K562 (cell line): ENCODE measurements around the gene DBT. TPM values are rescaled to one million over a fixed set of nuclear protein-coding genes. Genes with fewer than 3 reads are reported as not detected.

ENCODE experiments used
- FIP1L1 ChIP-seq: fragments of 200-400 bp; formaldehyde crosslinking; IDR thresholded peaks from 2 replicates; pipeline ENCODE4 v1.6.1; 2018; ENCODE audit warnings: mild to moderate bottlenecking, low read depth, low read length; ENCODE audit not compliant: poor library complexity, severe bottlenecking
- FOXP1 ChIP-seq: sonication (generic); formaldehyde crosslinking; IDR thresholded peaks from 2 replicates; pipeline ENCODE4 v1.8.0; 2022; ENCODE audit warnings: mild to moderate bottlenecking, missing genetic modification reagents
- GABPB1 ChIP-seq: sonication (generic); formaldehyde crosslinking; IDR thresholded peaks from 2 replicates; pipeline ENCODE4 v1.8.0; 2022; ENCODE audit warnings: mild to moderate bottlenecking, missing genetic modification reagents
- HDAC1 ChIP-seq, 2 experiments: fragments of 450-650 bp; IDR thresholded peaks; 2 replicates each; pipeline ENCODE4 v1.6.1; 2016 to 2017; ENCODE audit warnings: inconsistent platforms in 1 of 2, mild to moderate bottlenecking in 1 of 2, moderate library complexity in 1 of 2
- HDAC6 ChIP-seq: IDR thresholded peaks from 2 replicates; pipeline ENCODE4 v1.6.1; 2012; ENCODE audit warnings: low read depth, mild to moderate bottlenecking, control low read depth, inconsistent platforms, low read length, moderate library complexity
- HOXB6 ChIP-seq: fragments of 250-450 bp; sonication (Bioruptor Pico); IDR thresholded peaks from 2 replicates; pipeline ENCODE4 v1.5.1; 2022; ENCODE audit warnings: mild to moderate bottlenecking, borderline replicate concordance
- MECOM ChIP-seq: fragments of 250-450 bp; sonication (Bioruptor Pico); IDR thresholded peaks from 2 replicates; pipeline ENCODE4 v1.8.0; 2022; ENCODE audit warnings: inconsistent platforms
- NCOA6 ChIP-seq: fragments of 450-650 bp; IDR thresholded peaks from 2 replicates; pipeline ENCODE4 v1.6.1; 2017; ENCODE audit warnings: mild to moderate bottlenecking
- SAP30 ChIP-seq: fragments of 200-600 bp; sonication (generic); IDR thresholded peaks from 2 replicates; pipeline ENCODE4 v1.6.1; 2012; ENCODE audit warnings: borderline replicate concordance, low read depth, mild to moderate bottlenecking, moderate library complexity, low read length, control low read depth, inconsistent platforms; ENCODE audit not compliant: insufficient read depth, poor library complexity, severe bottlenecking
- SIRT6 ChIP-seq: IDR thresholded peaks from one replicate; pipeline ENCODE4 v1.6.1; 2012; ENCODE audit warnings: low read depth, mild to moderate bottlenecking, control low read depth, inconsistent platforms, low read length, moderate library complexity
- THRAP3 ChIP-seq: fragments of 450-650 bp; IDR thresholded peaks from 2 replicates; pipeline ENCODE4 v1.6.1; 2016; ENCODE audit warnings: mild to moderate bottlenecking, inconsistent platforms, borderline replicate concordance
- ZBTB12 ChIP-seq: fragments of 250-450 bp; sonication (Bioruptor Pico); IDR thresholded peaks from 2 replicates; pipeline ENCODE4 v1.4.0; 2020
- ZNF408 ChIP-seq: fragments of 250-450 bp; sonication (Bioruptor Pico); IDR thresholded peaks from 2 replicates; pipeline ENCODE4 v1.4.0; 2020; ENCODE audit warnings: low read depth, mild to moderate bottlenecking, moderate library complexity
- ZNF449 ChIP-seq: fragments of 250-450 bp; sonication (Bioruptor Pico); IDR thresholded peaks from 2 replicates; pipeline ENCODE4 v1.8.0; 2022; ENCODE audit warnings: moderate library complexity, mild to moderate bottlenecking, inconsistent platforms
- polyA plus RNA-seq, 8 experiments: library from polyadenylated mRNA; depleted of rRNA in 4 of 8; stranded (reverse) in 5 of 8; unstranded in 3 of 8; fragments of >200 nt; fragmentation: Nextera tagmentation in 2 of 8; fragmentation: Illumina TruSeq in 1 of 8; extraction: Ambion mirVana in 2 of 8; extraction: Trizol in 1 of 8; gene quantifications; 2 replicates each; pipeline versions ENCODE4 v1.2.1 to v1.2.3, GENCODE V29; 2011 to 2014; ENCODE audit warnings: inconsistent platforms in 1 of 8, missing spikeins in 1 of 8
- total RNA-seq, 7 experiments: library from RNA; depleted of rRNA in 6 of 7; stranded (reverse); fragments of >200 nt in 6 of 7; fragmentation: Illumina TruSeq in 2 of 7; extraction: Trizol in 2 of 7; gene quantifications; 2 replicates each; pipeline versions ENCODE4 v1.2.1 to v1.2.3, GENCODE V29; 2011 to 2021; ENCODE audit warnings: low replicate concordance in 1 of 7
- TF ChIP-seq, protein P1 (sequence below): fragments of 450-650 bp; IDR thresholded peaks from 2 replicates; pipeline ENCODE4 v1.6.1; 2016; ENCODE audit warnings: mild to moderate bottlenecking
- TF ChIP-seq, protein P2 (sequence below): IDR thresholded peaks from 2 replicates; pipeline ENCODE4 v1.6.1; 2012; ENCODE audit warnings: low read depth, low read length, improper control_type of control experiment, borderline replicate concordance

The DBT gene
- total and polyA plus RNA-seq, 9 of the 15 experiments (the other 6 are each of a cell fraction or from before 2014, with no cell fraction given), result 2.7 to 13.5 (median 7.3) TPM

GRCh38 chr1:100246738-100247137 lies 2.9 kb downstream of the DBT start (continued):
- TF ChIP-seq, protein P1, sequence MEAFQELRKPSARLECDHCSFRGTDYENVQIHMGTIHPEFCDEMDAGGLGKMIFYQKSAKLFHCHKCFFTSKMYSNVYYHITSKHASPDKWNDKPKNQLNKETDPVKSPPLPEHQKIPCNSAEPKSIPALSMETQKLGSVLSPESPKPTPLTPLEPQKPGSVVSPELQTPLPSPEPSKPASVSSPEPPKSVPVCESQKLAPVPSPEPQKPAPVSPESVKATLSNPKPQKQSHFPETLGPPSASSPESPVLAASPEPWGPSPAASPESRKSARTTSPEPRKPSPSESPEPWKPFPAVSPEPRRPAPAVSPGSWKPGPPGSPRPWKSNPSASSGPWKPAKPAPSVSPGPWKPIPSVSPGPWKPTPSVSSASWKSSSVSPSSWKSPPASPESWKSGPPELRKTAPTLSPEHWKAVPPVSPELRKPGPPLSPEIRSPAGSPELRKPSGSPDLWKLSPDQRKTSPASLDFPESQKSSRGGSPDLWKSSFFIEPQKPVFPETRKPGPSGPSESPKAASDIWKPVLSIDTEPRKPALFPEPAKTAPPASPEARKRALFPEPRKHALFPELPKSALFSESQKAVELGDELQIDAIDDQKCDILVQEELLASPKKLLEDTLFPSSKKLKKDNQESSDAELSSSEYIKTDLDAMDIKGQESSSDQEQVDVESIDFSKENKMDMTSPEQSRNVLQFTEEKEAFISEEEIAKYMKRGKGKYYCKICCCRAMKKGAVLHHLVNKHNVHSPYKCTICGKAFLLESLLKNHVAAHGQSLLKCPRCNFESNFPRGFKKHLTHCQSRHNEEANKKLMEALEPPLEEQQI, result no peak
- TF ChIP-seq NCOA6, result no peak
- no peak for TF ChIP-seq ZNF449 (CRISPR knock-in tag)
- TF ChIP-seq HDAC6, result no peak
- no peak for TF ChIP-seq SAP30
- no peak for TF ChIP-seq SIRT6
- no peak for TF ChIP-seq ZBTB12 (CRISPR knock-in tag)
- TF ChIP-seq, protein P2, sequence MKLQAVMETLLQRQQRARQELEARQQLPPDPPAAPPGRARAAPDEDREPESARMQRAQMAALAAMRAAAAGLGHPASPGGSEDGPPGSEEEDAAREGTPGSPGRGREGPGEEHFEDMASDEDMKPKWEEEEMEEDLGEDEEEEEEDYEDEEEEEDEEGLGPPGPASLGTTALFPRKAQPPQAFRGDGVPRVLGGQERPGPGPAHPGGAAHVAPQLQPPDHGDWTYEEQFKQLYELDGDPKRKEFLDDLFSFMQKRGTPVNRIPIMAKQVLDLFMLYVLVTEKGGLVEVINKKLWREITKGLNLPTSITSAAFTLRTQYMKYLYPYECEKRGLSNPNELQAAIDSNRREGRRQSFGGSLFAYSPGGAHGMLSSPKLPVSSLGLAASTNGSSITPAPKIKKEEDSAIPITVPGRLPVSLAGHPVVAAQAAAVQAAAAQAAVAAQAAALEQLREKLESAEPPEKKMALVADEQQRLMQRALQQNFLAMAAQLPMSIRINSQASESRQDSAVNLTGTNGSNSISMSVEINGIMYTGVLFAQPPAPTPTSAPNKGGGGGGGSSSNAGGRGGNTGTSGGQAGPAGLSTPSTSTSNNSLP, result no peak
- TF ChIP-seq THRAP3, result no peak
- no peak for TF ChIP-seq FIP1L1
- no peak for TF ChIP-seq HOXB6
- no peak for TF ChIP-seq GABPB1
- no peak for TF ChIP-seq MECOM
- TF ChIP-seq ZNF408, result no peak
- TF ChIP-seq FOXP1 (CRISPR knock-in tag), result no peak
- TF ChIP-seq HDAC1 (IDR thresholded peaks at IDR 0.05), result peak in 1 of 2 experiments; percentile 81; a peak in 2 of 4 replicates
